Measurements from ENCODE around the gene TBR1. TPM values are rescaled to one million over a fixed set of nuclear protein-coding genes. Genes with fewer than 3 reads are reported as not detected.

TBR1 gene
- total RNA-seq, 1 donor, result not detected

GRCh38 chr2:161418275-161418714 is 2.2 kb downstream of the TBR1 start:
- TF ChIP-seq, protein P1, sequence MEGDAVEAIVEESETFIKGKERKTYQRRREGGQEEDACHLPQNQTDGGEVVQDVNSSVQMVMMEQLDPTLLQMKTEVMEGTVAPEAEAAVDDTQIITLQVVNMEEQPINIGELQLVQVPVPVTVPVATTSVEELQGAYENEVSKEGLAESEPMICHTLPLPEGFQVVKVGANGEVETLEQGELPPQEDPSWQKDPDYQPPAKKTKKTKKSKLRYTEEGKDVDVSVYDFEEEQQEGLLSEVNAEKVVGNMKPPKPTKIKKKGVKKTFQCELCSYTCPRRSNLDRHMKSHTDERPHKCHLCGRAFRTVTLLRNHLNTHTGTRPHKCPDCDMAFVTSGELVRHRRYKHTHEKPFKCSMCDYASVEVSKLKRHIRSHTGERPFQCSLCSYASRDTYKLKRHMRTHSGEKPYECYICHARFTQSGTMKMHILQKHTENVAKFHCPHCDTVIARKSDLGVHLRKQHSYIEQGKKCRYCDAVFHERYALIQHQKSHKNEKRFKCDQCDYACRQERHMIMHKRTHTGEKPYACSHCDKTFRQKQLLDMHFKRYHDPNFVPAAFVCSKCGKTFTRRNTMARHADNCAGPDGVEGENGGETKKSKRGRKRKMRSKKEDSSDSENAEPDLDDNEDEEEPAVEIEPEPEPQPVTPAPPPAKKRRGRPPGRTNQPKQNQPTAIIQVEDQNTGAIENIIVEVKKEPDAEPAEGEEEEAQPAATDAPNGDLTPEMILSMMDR (IDR thresholded peaks at IDR 0.05; ENCODE audit: insufficient read depth, low read depth, low read length), result no peak
- H3K4me3 ChIP-seq (ENCODE audit: low read depth, low read length), result peak overlapping the region; percentile 36

GRCh38 chr2:161418715-161419637 is 2.9 kb downstream of the TBR1 start:
- H3K4me3 ChIP-seq (ENCODE audit: low read depth, low read length), result peak overlapping the region; percentile 36
- TF ChIP-seq, protein P1 (IDR thresholded peaks at IDR 0.05; ENCODE audit: insufficient read depth, low read depth, low read length), result no peak

More at GRCh38 chr2:161418275-161418714, 2.2 kb downstream of the TBR1 start:
- no peak for DNase-seq (ENCODE audit: low read depth)

DNA sequence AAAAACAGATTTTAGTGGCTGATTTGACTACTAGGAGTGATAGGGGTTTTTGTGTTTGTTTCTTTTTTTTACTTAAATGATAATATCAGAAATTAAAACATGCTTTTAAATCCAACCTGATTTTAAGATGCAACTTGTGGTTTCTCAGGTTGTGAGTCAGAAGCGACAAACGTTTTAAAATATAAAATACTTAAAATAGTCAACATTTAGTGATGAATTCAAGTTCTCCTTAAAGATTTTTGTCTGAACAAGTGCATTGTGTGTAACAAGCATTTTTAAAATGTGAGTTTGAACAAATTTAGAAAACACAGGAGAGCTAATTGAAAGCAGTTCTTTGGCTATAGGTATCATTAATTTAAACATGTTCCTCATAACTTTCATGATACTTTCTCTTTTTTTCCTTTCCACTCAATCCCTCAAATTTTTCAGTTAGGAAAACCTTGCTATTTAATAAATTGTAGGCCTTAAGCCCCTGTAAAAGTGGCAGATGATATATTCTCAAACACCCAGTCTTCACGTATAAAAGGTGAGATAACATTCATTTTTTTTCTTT is 3.6 kb downstream of the TBR1 start:
- no peak overlapping the region for H3K4me3 ChIP-seq (ENCODE audit: low read depth, low read length)
- TF ChIP-seq, protein P1 (IDR thresholded peaks at IDR 0.05; ENCODE audit: insufficient read depth, low read depth, low read length), result no peak
- no peak for DNase-seq (ENCODE audit: low read depth)

More at GRCh38 chr2:161418715-161419637, 2.9 kb downstream of the TBR1 start:
- DNase-seq (ENCODE audit: low read depth), result peak; percentile 27

- TF ChIP-seq, protein P1 (IDR thresholded peaks at IDR 0.05; ENCODE audit: insufficient read depth, low read depth, low read length), result no peak
- DNase-seq (ENCODE audit: low read depth), result no peak
Measured at GRCh38 chr2:161420406-161421074, 4.4 kb downstream of the TBR1 start.

GRCh38 chr2:161421686-161422085 is 5.6 kb downstream of the TBR1 start:
- no peak for DNase-seq (ENCODE audit: low read depth)
- TF ChIP-seq, protein P1 (IDR thresholded peaks at IDR 0.05; ENCODE audit: insufficient read depth, low read depth, low read length), result no peak
- H3K4me3 ChIP-seq (ENCODE audit: low read depth, low read length), result no peak overlapping the region

More at GRCh38 chr2:161420406-161421074, 4.4 kb downstream of the TBR1 start:
- H3K4me3 ChIP-seq (ENCODE audit: low read depth, low read length), result no peak overlapping the region

DNA sequence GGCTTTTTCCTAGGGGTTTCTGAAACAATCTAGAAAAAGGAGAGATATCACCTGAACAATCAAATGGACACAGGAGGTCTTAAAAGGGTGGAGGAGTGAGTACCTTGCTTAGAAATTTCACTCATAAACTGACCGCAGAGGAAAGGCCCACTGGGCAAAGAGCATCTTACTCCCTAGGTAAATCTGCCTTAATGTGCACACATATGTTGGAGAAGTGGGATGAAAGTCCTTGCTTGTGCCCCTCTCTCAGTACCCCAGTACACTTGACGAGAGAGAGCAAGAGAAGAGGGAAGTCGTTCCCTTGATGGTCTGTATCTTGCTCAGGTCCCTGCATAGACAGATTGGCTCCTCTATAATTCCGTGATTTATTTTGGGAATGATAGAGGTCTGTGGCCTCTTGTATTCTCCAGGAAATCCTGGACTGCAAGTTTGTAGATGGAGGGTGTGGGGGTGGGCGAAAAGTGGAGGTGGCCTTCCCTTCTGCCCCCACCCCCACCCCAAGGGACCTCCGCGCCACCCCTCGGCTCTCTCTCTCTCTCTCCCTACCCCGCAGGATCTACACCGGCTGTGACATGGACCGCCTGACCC is 6.8 kb downstream of the TBR1 start:
- DNase-seq (ENCODE audit: low read depth), result no peak
- no peak overlapping the region for H3K4me3 ChIP-seq (ENCODE audit: low read depth, low read length)
- TF ChIP-seq, protein P1 (IDR thresholded peaks at IDR 0.05; ENCODE audit: insufficient read depth, low read depth, low read length), result no peak

All from fibroblast of villous mesenchyme (primary cell).